Erythroblast (primary cell): ENCODE data around the gene ALPK3.

Experiments used
- DNase-seq, 2 experiments: peaks; one replicate each; lab custom pipeline; 2025; lab: John Stamatoyannopoulos, UW
- GATA1 ChIP-seq: IDR thresholded peaks from 2 replicates; pipeline ENCODE4 v1.6.1; 2011; ENCODE audit warnings: low read depth, mild to moderate bottlenecking, control low read depth, low read length, moderate library complexity
- POLR2A ChIP-seq: IDR thresholded peaks from 2 replicates; pipeline ENCODE4 v1.6.1; 2011; ENCODE audit warnings: mild to moderate bottlenecking, low read length

ALPK3 gene

GRCh38 chr15:84919106-84919667, 102.0 kb downstream of the ALPK3 start:
- DNase-seq = no peak
- TF ChIP-seq POLR2A (no peak), GATA1 (no peak)

GRCh38 chr15:84921121-84921520, 104.0 kb downstream of the ALPK3 start:
- TF ChIP-seq POLR2A = no peak
- TF ChIP-seq GATA1 = no peak
- no peak for DNase-seq

- TF ChIP-seq GATA1 = no peak
- no peak for TF ChIP-seq POLR2A
- no peak for DNase-seq
These were observed 105.4 kb downstream of the ALPK3 start for GRCh38 chr15:84922530-84922929.
